Panc1 (cell line): ENCODE results near the gene MITF. TPM values are rescaled to one million over a fixed set of nuclear protein-coding genes. Genes with fewer than 3 reads are reported as not detected.

Experiments used
- ATAC-seq: fragments of 200-7000 bp; cut with Tn5 transposase; 2 replicates; pipeline ENCODE4 v1.9.1; 2020; ENCODE audit warnings: mild to moderate bottlenecking, moderate library complexity
- BruUV-seq: library from RNA; stranded (reverse); fragments of 400-500 nt; replicated peaks from 2 replicates; lab custom pipeline; 2021; lab: Mats Ljungman, UMichigan
- CTCF ChIA-PET: fragments of 300-600 bp; sonication (Branson Sonifier 250); formaldehyde crosslinking; loops from one replicate; lab custom pipeline; 2022; ENCODE audit warnings: antibody characterized with exemption; lab: Charles Lee
- POLR2A ChIA-PET: fragments of 300-600 bp; sonication (Branson Sonifier 250); formaldehyde crosslinking; loops from one replicate; lab custom pipeline; 2022; ENCODE audit warnings: antibody characterized with exemption; lab: Charles Lee
- DNase-seq: peaks from one replicate; pipeline ENCODE4 v3.0.0-alpha.2; 2010; ENCODE audit warnings: low read depth, low spot score
- H3K27ac ChIP-seq: 2 replicates; pipeline ENCODE4 v1.5.1; 2011; ENCODE audit warnings: mild to moderate bottlenecking, low read length, inconsistent platforms
- H3K27me3 ChIP-seq: fragments of 200-500 bp; sonication (Bioruptor generic); 2 replicates; pipeline ENCODE4 v1.6.0; 2014; ENCODE audit warnings: low read length, inconsistent platforms; ENCODE audit not compliant: control insufficient read depth, insufficient read depth
- H3K36me3 ChIP-seq: fragments of 200-500 bp; sonication (Bioruptor generic); 2 replicates; pipeline ENCODE4 v1.5.1; 2014; ENCODE audit warnings: inconsistent platforms, mild to moderate bottlenecking, low read length, moderate library complexity; ENCODE audit not compliant: control insufficient read depth, insufficient read depth
- H3K4me1 ChIP-seq: 2 replicates; pipeline ENCODE4 v1.5.1; 2011; ENCODE audit warnings: inconsistent platforms, mild to moderate bottlenecking, low read length, moderate library complexity; ENCODE audit not compliant: control insufficient read depth, insufficient read depth
- H3K4me3 ChIP-seq, 2 experiments: 2 replicates each; pipeline ENCODE4 v1.5.1; 2011 to 2012; ENCODE audit warnings: low read depth in 2 of 2, low read length in 2 of 2, mild to moderate bottlenecking in 2 of 2, inconsistent platforms in 1 of 2, moderate library complexity in 1 of 2
- H3K9me3 ChIP-seq: fragments of 200-500 bp; sonication (Bioruptor generic); 2 replicates; pipeline ENCODE4 v1.5.1; 2014; ENCODE audit warnings: low read depth, mild to moderate bottlenecking, inconsistent platforms, low read length, moderate library complexity; ENCODE audit not compliant: control insufficient read depth, insufficient read depth
- POLR2AphosphoS5 ChIP-seq: IDR thresholded peaks from 2 replicates; pipeline ENCODE4 v1.6.1; 2012; ENCODE audit warnings: mild to moderate bottlenecking, low read depth, low read length, moderate library complexity
- SIN3A ChIP-seq: IDR thresholded peaks from 2 replicates; pipeline ENCODE4 v1.6.1; 2012; ENCODE audit warnings: low read depth, mild to moderate bottlenecking, low read length, moderate library complexity, borderline replicate concordance; ENCODE audit not compliant: insufficient read depth
- TCF7L2 ChIP-seq: IDR thresholded peaks from 2 replicates; pipeline ENCODE4 v1.6.1; 2011; ENCODE audit warnings: mild to moderate bottlenecking, low read depth, low read length, inconsistent platforms
- in situ Hi-C: cut with HindIII; loops from 2 replicates; pipeline ENCODE4 v1.10.0; 2016; ENCODE audit warnings: low sequenced_read_pairs, low pct_unique_long_range_greater_than_20kb
- intact Hi-C: fragments of 100-400 bp; cut with micrococcal nuclease; formaldehyde crosslinking; loops from one replicate; pipeline ENCODE4 v1.10.0; 2022; ENCODE audit not compliant: unreplicated experiment
- total RNA-seq: library from RNA; stranded (reverse); gene quantifications from one replicate; pipeline ENCODE4 v1.2.1, GENCODE V29; 2021; ENCODE audit not compliant: unreplicated experiment
- TF ChIP-seq, protein P1 (sequence below), 2 experiments: IDR thresholded peaks; 2 replicates each; pipeline ENCODE4 v1.6.1; 2011 to 2012; ENCODE audit warnings: low read depth in 2 of 2, control low read depth in 1 of 2, low read length in 1 of 2, mild to moderate bottlenecking in 1 of 2, moderate library complexity in 1 of 2; ENCODE audit not compliant: insufficient read depth in 1 of 2
- TF ChIP-seq, protein P2 (sequence below): fragments of 450-650 bp; IDR thresholded peaks from 2 replicates; pipeline ENCODE4 v1.5.1; 2017; ENCODE audit warnings: mild to moderate bottlenecking

MITF gene
- total RNA-seq, 1 experiment from 2014 or later, result 10.8 TPM

GRCh38 chr3:69871868-69872267 is 132.6 kb downstream of the MITF start:
- CTCF ChIA-PET, result no interaction called here
- intact Hi-C loops (no loop called here), in situ Hi-C loops (no loop called here)
- Histone ChIP-seq H3K27ac (no peak overlapping the region), H3K4me1 (peaks cover 4% of the 10 kb centered on the region; the same call in 1 of the 2 replicates), H3K27me3 (no peaks in the 10 kb centered on the region), H3K36me3 (no peaks in the 10 kb centered on the region), H3K4me3 (no peak overlapping the region), H3K9me3 (no peaks in the 10 kb centered on the region)
- ATAC-seq (no peak), DNase-seq (no peak)
- POLR2A ChIA-PET, result no interaction called here
- TF ChIP-seq POLR2AphosphoS5 (no peak), SIN3A (no peak), TCF7L2 (no peak)
- TF ChIP-seq, protein P1, sequence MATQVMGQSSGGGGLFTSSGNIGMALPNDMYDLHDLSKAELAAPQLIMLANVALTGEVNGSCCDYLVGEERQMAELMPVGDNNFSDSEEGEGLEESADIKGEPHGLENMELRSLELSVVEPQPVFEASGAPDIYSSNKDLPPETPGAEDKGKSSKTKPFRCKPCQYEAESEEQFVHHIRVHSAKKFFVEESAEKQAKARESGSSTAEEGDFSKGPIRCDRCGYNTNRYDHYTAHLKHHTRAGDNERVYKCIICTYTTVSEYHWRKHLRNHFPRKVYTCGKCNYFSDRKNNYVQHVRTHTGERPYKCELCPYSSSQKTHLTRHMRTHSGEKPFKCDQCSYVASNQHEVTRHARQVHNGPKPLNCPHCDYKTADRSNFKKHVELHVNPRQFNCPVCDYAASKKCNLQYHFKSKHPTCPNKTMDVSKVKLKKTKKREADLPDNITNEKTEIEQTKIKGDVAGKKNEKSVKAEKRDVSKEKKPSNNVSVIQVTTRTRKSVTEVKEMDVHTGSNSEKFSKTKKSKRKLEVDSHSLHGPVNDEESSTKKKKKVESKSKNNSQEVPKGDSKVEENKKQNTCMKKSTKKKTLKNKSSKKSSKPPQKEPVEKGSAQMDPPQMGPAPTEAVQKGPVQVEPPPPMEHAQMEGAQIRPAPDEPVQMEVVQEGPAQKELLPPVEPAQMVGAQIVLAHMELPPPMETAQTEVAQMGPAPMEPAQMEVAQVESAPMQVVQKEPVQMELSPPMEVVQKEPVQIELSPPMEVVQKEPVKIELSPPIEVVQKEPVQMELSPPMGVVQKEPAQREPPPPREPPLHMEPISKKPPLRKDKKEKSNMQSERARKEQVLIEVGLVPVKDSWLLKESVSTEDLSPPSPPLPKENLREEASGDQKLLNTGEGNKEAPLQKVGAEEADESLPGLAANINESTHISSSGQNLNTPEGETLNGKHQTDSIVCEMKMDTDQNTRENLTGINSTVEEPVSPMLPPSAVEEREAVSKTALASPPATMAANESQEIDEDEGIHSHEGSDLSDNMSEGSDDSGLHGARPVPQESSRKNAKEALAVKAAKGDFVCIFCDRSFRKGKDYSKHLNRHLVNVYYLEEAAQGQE (IDR thresholded peaks at IDR 0.05; ENCODE audit: insufficient read depth in 1 of 2, low read depth in 2 of 2, low read length in 1 of 2), result no peak
- TF ChIP-seq, protein P2, sequence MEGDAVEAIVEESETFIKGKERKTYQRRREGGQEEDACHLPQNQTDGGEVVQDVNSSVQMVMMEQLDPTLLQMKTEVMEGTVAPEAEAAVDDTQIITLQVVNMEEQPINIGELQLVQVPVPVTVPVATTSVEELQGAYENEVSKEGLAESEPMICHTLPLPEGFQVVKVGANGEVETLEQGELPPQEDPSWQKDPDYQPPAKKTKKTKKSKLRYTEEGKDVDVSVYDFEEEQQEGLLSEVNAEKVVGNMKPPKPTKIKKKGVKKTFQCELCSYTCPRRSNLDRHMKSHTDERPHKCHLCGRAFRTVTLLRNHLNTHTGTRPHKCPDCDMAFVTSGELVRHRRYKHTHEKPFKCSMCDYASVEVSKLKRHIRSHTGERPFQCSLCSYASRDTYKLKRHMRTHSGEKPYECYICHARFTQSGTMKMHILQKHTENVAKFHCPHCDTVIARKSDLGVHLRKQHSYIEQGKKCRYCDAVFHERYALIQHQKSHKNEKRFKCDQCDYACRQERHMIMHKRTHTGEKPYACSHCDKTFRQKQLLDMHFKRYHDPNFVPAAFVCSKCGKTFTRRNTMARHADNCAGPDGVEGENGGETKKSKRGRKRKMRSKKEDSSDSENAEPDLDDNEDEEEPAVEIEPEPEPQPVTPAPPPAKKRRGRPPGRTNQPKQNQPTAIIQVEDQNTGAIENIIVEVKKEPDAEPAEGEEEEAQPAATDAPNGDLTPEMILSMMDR, result no peak
- no TSS peak for BruUV-seq

- intact Hi-C loops (no loop called here), in situ Hi-C loops (no loop called here)
- no peaks in the 10 kb centered on the region for H3K27me3 ChIP-seq
- H3K36me3 ChIP-seq, result no peaks in the 10 kb centered on the region
- H3K4me3 ChIP-seq, result no peak overlapping the region
- DNase-seq (no peak), ATAC-seq (no peak)
- BruUV-seq, result no TSS peak
- H3K9me3 ChIP-seq, result no peaks in the 10 kb centered on the region
- CTCF ChIA-PET, result no interaction called here
- POLR2A ChIA-PET, result interaction anchor here (0.6 kb wide), 1 partner anchor 181 kb away, joined by 3 read pairs; no protein-coding TSS in a partner anchor
- no peak overlapping the region for H3K27ac ChIP-seq
- no peaks in the 10 kb centered on the region for H3K4me1 ChIP-seq
- TF ChIP-seq, protein P1 (IDR thresholded peaks at IDR 0.05; ENCODE audit: insufficient read depth in 1 of 2, low read depth in 2 of 2, low read length in 1 of 2), result no peak
- TF ChIP-seq SIN3A, result no peak
Observed at GRCh38 chr3:69872783-69873378, 133.6 kb downstream of the MITF start.
